Transverse colon (tissue), 4 donors: ENCODE data around the gene EFNA5.

ENCODE experiments used
- POLR2AphosphoS5 ChIP-seq, 3 donors: sonication (generic); formaldehyde crosslinking; IDR thresholded peaks; one replicate each; pipeline ENCODE4 v1.6.1; 2016; ENCODE audit warnings: antibody characterized with exemption in 3 of 3
- TF ChIP-seq, protein P1 (sequence below), 5 experiments: fragments of 200-600 bp in 3 of 5; fragments of 450-650 bp in 2 of 5; sonication (generic) in 3 of 5; IDR thresholded peaks; 1 replicate in 2 of 5; 2 replicates in 3 of 5; pipeline ENCODE4 v1.5.1; 2016 to 2017; ENCODE audit warnings: antibody characterized with exemption in 5 of 5, inconsistent platforms in 3 of 5, mild to moderate bottlenecking in 2 of 5, moderate library complexity in 1 of 5

- TF ChIP-seq, protein P1, sequence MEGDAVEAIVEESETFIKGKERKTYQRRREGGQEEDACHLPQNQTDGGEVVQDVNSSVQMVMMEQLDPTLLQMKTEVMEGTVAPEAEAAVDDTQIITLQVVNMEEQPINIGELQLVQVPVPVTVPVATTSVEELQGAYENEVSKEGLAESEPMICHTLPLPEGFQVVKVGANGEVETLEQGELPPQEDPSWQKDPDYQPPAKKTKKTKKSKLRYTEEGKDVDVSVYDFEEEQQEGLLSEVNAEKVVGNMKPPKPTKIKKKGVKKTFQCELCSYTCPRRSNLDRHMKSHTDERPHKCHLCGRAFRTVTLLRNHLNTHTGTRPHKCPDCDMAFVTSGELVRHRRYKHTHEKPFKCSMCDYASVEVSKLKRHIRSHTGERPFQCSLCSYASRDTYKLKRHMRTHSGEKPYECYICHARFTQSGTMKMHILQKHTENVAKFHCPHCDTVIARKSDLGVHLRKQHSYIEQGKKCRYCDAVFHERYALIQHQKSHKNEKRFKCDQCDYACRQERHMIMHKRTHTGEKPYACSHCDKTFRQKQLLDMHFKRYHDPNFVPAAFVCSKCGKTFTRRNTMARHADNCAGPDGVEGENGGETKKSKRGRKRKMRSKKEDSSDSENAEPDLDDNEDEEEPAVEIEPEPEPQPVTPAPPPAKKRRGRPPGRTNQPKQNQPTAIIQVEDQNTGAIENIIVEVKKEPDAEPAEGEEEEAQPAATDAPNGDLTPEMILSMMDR (IDR thresholded peaks at IDR 0.05): no peak
- no peak for TF ChIP-seq POLR2AphosphoS5 (IDR thresholded peaks at IDR 0.05)
Observed at GRCh38 chr5:107713228-107713627, 42.5 kb upstream of the EFNA5 start.
